ENCODE results near the gene MCF2L.

DNA sequence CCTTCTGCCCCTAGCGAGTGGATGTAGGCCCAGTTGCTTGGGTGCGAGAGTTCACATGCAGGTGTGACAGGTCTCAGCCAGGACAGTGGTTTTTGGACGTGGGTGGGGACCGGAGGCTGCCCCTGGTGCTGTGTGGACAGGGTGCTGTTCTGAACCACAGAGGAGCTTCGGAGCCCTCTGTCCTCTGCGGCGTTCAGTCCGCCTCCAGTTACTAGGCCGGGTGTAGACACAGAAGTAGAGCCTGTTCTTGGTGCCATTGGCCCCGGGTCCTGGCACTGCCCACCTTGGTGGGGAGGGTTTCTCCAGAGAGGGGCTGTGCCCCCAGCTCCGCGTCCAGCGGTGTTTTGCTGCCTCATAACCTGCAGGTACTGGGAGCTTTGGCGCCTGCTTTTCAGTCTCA lies 52.4 kb downstream of the MCF2L start:
- TF ChIP-seq, protein P1, sequence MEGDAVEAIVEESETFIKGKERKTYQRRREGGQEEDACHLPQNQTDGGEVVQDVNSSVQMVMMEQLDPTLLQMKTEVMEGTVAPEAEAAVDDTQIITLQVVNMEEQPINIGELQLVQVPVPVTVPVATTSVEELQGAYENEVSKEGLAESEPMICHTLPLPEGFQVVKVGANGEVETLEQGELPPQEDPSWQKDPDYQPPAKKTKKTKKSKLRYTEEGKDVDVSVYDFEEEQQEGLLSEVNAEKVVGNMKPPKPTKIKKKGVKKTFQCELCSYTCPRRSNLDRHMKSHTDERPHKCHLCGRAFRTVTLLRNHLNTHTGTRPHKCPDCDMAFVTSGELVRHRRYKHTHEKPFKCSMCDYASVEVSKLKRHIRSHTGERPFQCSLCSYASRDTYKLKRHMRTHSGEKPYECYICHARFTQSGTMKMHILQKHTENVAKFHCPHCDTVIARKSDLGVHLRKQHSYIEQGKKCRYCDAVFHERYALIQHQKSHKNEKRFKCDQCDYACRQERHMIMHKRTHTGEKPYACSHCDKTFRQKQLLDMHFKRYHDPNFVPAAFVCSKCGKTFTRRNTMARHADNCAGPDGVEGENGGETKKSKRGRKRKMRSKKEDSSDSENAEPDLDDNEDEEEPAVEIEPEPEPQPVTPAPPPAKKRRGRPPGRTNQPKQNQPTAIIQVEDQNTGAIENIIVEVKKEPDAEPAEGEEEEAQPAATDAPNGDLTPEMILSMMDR (conservative IDR thresholded peaks at IDR 0.05; ENCODE audit: low read depth, low read length) = no peak
- no peak for TF ChIP-seq EZH2 (IDR thresholded peaks at IDR 0.05; ENCODE audit: borderline replicate concordance, low read depth, low read length, poor library complexity, severe bottlenecking)
